SJSA1 (cell line): ENCODE data around the gene EXOC3L4. TPM values are rescaled to one million over a fixed set of nuclear protein-coding genes. Genes with fewer than 3 reads are reported as not detected.
A peak's percentile ranks its signal among the peaks of the same experiment; 100 is the strongest.

ENCODE experiments used
- DNase-seq, 2 experiments: peaks; one replicate each; pipeline ENCODE4 v3.0.0-alpha.2; 2015 to 2020; ENCODE audit warnings: low spot score in 2 of 2, low read depth in 1 of 2
- H3K27ac ChIP-seq: fragments of 250-450 bp; sonication (Bioruptor Pico); 2 replicates; pipeline ENCODE4 v1.5.1; 2020; ENCODE audit warnings: mild to moderate bottlenecking, moderate library complexity
- H3K27me3 ChIP-seq: fragments of 250-450 bp; sonication (Bioruptor Pico); replicated peaks from 2 replicates; pipeline ENCODE4 v1.5.1; 2020; ENCODE audit warnings: mild to moderate bottlenecking, moderate library complexity
- H3K36me3 ChIP-seq: fragments of 250-450 bp; sonication (Bioruptor Pico); 2 replicates; pipeline ENCODE4 v1.5.1; 2020; ENCODE audit warnings: mild to moderate bottlenecking
- H3K4me1 ChIP-seq: fragments of 250-450 bp; sonication (Bioruptor Pico); replicated peaks from 2 replicates; pipeline ENCODE4 v1.6.1; 2021; ENCODE audit warnings: mild to moderate bottlenecking
- H3K4me3 ChIP-seq: fragments of 250-450 bp; sonication (Bioruptor Pico); 2 replicates; pipeline ENCODE4 v1.5.1; 2020; ENCODE audit warnings: mild to moderate bottlenecking
- H3K9me3 ChIP-seq: fragments of 250-450 bp; sonication (Bioruptor Pico); replicated peaks from 2 replicates; pipeline ENCODE4 v1.5.1; 2020; ENCODE audit warnings: mild to moderate bottlenecking
- total RNA-seq: library from RNA; depleted of rRNA; stranded (reverse); fragments of >200 nt; shearing (Covaris generic); gene quantifications from 2 replicates; pipeline ENCODE4 v1.2.3, GENCODE V29; 2014

EXOC3L4 gene
- total RNA-seq, 1 experiment from 2014 or later, result 0.50 TPM

DNA sequence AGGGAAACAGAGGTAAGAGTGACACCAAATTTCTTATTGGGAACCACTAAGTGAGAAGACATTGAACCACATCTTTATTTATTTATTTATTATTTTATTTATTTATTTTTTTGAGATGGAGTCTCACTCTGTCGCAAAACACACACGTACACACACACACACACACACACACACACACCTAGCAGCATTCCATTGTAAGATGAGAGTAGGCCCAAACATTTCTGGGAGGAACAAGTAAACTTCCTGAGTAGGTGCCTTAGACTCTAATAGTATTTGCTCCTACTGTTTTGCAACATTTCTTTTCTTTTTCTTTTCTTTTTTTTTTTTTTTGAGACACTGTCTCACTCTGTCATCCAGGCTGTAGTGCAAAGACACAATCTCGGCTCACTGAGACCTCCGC lies 30.1 kb upstream of the EXOC3L4 start:
- H3K4me3 ChIP-seq, result no peak overlapping the region
- H3K27ac ChIP-seq, result no peak overlapping the region
- no peaks in the 10 kb centered on the region for H3K36me3 ChIP-seq
- no peaks in the 10 kb centered on the region for H3K27me3 ChIP-seq
- H3K4me1 ChIP-seq, result no peaks in the 10 kb centered on the region
- H3K9me3 ChIP-seq, result no peaks in the 10 kb centered on the region
- DNase-seq, result no peak

DNA sequence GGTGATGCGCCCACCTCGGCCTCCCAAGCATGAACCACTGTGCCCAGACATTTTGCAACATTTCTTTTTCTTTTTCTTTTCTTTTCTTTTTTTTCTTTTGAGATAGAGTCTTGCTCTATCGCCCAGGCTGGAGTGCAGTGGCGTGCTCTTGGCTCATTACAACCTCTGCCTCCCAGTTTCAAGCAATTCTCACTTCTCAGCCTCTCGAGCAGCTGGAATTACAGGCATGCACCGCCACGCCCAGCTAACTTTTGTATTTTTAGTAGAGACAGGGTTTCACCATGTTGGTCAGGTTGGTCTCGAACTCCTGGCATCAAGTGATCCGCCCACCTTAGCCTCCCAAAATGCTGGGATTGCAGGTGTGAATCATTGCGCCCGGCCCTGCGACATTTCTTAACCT lies 29.5 kb upstream of the EXOC3L4 start:
- Histone ChIP-seq H3K36me3 (no peaks in the 10 kb centered on the region), H3K4me1 (no peaks in the 10 kb centered on the region), H3K4me3 (no peak overlapping the region), H3K9me3 (no peaks in the 10 kb centered on the region), H3K27me3 (no peaks in the 10 kb centered on the region), H3K27ac (no peak overlapping the region)
- no peak for DNase-seq

DNA sequence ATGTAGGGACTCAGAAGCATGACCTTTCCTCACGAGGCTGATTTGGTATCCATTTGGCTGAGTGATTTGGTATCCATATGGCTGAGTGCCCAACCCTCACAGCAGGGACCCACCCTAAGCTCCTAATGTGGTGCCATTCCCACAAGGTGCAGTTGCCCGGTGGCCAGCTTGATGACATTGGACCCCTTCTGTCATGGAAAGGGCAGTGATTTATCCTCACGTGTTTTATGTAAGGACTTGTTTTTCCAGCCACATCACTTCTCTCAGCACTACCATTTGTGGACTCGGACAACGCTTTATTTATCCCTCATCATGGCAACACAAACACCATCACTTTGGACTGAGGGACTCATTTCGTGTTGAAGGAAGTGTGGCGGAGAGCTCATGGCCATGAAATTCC lies 28.7 kb upstream of the EXOC3L4 start:
- no peak overlapping the region for H3K27ac ChIP-seq
- no peaks in the 10 kb centered on the region for H3K27me3 ChIP-seq
- DNase-seq, result no peak
- no peaks in the 10 kb centered on the region for H3K36me3 ChIP-seq
- H3K4me3 ChIP-seq, result no peak overlapping the region
- H3K4me1 ChIP-seq, result no peaks in the 10 kb centered on the region
- H3K9me3 ChIP-seq, result no peaks in the 10 kb centered on the region

DNA sequence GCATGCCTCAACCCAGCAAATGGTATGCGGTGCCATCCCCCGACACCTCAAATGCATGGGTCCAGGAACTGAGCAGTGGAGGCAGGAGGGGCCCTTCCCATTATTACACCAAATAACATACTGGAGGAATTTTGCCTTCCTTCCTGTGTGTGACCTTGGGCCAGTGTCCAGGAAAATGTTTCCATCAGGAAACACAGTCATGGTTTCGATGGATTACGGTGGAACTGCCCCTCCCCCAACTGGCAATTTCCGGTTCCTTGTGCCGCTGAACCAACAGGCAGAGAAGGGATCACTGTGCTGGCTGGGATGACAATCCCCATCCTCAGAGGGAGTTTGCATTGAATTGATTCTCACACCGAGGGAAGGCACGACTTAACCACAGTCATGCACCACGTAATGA lies 28.1 kb upstream of the EXOC3L4 start:
- H3K27ac ChIP-seq, result no peak overlapping the region
- H3K4me1 ChIP-seq, result no peaks in the 10 kb centered on the region
- no peak overlapping the region for H3K4me3 ChIP-seq
- no peaks in the 10 kb centered on the region for H3K36me3 ChIP-seq
- DNase-seq, result no peak
- no peaks in the 10 kb centered on the region for H3K27me3 ChIP-seq
- H3K9me3 ChIP-seq, result no peaks in the 10 kb centered on the region

DNA sequence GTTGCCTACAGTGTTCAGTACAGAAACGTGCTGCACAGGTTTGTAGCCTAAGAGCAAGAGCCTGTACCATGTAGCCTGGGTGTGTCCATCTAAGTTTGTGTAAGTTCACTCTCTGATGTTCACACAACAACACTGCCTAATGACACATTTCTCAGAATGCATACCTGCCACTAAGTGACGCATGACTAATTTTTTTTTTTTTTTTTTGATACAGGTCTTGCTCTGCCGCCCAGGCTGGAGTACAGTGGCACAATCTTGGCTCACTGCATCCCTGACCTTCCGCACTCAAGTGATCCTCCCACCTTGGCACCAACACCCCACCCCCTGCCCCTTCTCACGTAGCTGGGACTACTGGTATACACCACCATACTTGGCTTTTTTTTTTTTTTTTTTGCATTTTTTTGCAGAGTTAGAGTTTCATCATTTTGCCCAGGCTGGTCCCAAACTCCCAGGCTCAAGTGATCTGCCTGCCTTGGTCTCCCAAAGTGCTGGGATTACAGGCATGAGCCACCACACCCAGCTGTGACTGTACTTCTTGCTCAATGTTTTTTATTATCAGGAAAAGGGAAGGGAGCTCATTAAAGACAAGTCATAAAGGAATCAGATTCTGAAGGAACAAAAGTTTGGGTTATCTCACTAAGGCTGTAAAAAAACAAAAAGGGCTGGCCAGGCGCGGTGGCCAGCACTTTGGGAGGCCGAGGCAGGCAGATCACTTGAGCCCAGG lies 27.1 kb upstream of the EXOC3L4 start:
- no peaks in the 10 kb centered on the region for H3K4me1 ChIP-seq
- H3K4me3 ChIP-seq, result no peak overlapping the region
- no peaks in the 10 kb centered on the region for H3K9me3 ChIP-seq
- no peaks in the 10 kb centered on the region for H3K36me3 ChIP-seq
- H3K27ac ChIP-seq, result no peak overlapping the region
- no peak for DNase-seq
- no peaks in the 10 kb centered on the region for H3K27me3 ChIP-seq

DNA sequence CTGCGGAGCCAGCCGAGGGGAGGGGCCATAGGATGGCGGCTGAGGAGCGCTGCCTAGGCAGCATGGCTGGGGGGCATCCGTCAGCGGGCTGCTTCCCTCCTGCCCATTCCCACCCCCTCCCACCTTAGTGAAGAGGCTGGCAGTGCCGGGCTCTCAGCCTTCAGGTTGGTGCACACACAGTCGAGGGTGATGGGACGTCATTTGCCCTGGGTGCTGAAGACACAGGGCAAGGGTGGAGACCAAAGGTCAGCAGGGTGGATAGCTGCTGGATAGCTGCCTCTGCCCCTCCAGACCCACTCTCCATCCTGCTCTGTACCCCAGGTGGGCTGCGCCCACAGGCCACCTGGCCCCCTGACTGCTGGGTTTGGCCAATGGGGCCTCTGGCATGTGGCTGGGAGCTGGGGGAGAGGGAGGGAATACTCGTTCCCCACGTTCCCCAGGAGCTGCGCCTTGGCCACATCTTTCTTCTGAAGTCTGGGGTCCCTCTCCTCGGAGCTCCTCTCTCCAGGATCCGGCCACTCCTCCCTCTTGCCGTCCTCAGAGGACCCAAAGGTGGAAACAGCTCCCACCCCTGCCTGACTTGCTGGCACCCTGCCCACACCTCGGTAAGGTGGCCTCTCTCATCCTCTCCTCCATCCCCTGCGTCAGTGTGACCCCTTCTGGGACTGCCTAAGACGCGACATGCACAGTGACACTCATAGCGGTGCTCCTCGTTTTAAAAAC lies 26.0 kb upstream of the EXOC3L4 start:
- H3K36me3 ChIP-seq, result no peaks in the 10 kb centered on the region
- H3K27ac ChIP-seq, result no peak overlapping the region
- DNase-seq, result peak in 1 of 2 experiments; percentile 38
- no peaks in the 10 kb centered on the region for H3K4me1 ChIP-seq
- no peak overlapping the region for H3K4me3 ChIP-seq
- no peaks in the 10 kb centered on the region for H3K27me3 ChIP-seq
- H3K9me3 ChIP-seq, result no peaks in the 10 kb centered on the region

DNA sequence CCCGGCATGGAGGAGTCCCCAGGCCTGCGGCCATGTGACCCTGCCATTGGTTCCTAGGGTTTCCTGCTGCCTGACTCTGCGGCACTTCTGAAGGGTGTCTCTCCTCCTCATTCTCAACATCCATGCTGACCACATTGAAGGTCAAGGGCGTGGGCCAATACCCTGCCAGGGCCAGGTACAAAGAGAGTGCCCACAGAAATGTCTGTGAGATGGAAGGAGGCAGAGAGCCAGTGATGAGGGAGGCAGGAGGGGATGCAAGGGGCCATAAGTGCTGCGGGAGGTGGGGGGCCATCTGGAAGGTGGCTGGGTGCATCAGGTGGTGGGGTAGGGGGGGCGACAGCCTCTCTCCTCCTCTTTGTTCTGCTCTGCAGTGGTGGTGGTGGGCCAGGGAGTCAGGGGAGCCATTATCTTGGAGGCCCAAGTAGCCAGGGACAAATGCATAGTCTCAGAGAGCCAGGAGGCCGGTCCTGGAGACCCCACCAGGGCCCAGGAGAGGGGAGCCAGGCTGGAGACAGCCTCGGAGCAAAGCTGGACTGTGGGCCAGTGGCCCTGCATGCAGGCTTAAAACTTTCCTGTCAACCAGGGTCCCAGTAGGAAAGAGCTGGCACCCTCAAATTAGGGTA lies 24.2 kb upstream of the EXOC3L4 start:
- Histone ChIP-seq H3K27me3 (no peaks in the 10 kb centered on the region), H3K27ac (no peak overlapping the region), H3K4me3 (no peak overlapping the region), H3K36me3 (no peaks in the 10 kb centered on the region), H3K9me3 (no peaks in the 10 kb centered on the region), H3K4me1 (peaks cover 4% of the 10 kb centered on the region)
- DNase-seq, result no peak

DNA sequence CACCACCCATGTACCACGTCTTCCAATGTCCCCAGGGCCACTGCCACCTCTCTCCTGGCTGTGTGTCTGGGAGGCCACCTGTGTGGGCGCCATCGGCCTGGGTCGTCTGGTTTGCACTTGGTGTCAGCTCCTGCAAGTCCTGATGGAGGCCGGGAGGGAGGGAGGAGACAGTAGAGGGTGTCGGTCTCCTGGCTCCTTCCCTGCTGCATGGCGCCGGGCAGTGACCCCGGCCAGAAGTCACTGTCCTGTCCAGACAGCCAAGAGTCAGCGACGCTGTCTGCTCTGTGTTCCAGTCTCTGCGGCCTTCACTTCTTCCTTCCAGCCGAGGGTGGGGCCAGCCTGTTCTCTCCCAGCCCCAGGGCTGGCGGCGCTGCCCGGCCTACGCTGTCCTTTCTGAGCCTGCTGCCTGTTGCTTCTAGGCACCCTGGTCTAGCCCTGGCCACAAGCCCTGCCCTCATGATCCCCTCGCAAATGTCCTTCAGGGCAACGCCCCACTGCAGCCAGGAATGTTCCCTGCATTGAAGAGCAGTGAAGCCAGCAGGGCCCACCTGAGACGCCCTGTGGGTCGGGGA lies 23.5 kb upstream of the EXOC3L4 start:
- Histone ChIP-seq H3K9me3 (no peaks in the 10 kb centered on the region), H3K4me3 (no peak overlapping the region), H3K36me3 (no peaks in the 10 kb centered on the region), H3K27ac (no peak overlapping the region), H3K27me3 (no peaks in the 10 kb centered on the region), H3K4me1 (peaks cover 5% of the 10 kb centered on the region)
- peak in 1 of 2 experiments; percentile 39 for DNase-seq

DNA sequence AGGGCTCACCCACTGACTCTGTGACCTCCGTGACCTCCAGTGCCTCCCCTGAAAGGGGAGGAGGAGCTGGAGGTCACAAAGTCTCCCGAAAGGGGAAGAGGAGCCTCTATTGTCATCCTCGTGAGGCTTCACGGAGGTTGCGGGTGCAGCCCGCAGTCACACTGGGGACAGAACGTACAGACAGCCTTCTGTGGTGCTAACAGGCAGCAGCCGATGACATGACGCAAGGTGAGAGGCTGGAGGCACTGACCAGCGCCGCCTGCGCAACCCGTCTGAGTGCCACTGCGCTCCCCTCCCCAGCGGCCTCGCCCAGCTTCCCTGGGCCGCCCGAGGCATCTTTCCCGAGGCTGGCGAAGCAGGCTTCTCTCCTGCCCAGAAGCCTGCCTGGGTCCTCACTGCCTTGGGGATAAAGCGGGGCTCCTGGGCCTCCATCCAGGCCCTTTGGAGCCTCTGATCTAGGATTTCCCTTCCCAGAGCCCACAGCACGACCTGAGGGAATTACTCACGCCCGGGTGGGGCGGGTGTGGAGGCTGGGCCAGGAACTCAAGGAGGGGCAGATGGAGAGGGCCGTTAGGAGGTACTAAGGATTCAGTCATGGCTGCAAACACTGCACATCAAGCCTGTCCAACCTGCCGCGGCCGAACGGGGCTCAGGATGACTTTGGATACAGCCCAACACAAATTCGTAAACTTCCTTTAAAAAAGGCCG lies 22.8 kb upstream of the EXOC3L4 start:
- DNase-seq, result no peak
- no peaks in the 10 kb centered on the region for H3K27me3 ChIP-seq
- H3K4me1 ChIP-seq, result peaks cover 5% of the 10 kb centered on the region
- H3K4me3 ChIP-seq, result no peak overlapping the region
- no peaks in the 10 kb centered on the region for H3K36me3 ChIP-seq
- no peak overlapping the region for H3K27ac ChIP-seq
- H3K9me3 ChIP-seq, result no peaks in the 10 kb centered on the region

DNA sequence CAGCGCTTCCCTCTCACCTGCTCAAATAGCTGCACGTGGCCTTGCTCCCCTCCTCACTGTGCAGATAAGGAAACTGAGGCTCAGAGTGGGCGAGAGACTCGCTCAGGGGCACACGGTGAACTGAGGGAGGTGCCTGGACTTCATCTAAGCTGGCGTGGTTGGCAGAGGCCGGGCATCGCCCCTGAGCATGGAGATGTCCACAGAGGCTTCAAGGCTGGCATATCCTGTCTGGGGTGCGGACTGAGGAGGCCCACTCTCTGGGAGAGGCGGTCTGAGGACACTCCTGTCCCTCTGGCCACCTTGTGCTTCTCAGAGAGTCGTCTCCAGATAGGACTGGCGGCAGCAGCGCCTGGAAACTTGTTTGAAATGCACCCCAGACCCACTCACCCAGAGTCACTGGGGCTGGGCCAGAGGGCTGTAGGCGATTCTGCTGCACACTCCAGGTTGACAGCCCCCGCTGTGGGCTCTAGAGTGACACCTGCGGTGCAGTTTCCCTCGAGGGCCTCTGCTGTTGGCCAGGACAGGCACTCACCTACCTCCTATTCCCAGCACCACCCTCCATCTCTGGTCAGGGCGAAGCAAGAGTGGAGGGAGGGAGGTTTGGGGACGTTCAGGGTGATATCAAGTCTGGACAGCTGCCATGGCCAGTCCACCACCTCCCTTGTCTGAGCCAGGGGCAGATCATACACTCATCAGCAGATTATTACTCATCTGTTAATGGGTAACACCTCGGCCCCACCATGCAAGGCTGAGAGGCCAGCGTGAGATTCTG lies 21.7 kb upstream of the EXOC3L4 start:
- Histone ChIP-seq H3K4me3 (no peak overlapping the region), H3K4me1 (peaks cover 5% of the 10 kb centered on the region), H3K27ac (no peak overlapping the region), H3K27me3 (no peaks in the 10 kb centered on the region), H3K36me3 (no peaks in the 10 kb centered on the region), H3K9me3 (no peaks in the 10 kb centered on the region)
- no peak for DNase-seq

DNA sequence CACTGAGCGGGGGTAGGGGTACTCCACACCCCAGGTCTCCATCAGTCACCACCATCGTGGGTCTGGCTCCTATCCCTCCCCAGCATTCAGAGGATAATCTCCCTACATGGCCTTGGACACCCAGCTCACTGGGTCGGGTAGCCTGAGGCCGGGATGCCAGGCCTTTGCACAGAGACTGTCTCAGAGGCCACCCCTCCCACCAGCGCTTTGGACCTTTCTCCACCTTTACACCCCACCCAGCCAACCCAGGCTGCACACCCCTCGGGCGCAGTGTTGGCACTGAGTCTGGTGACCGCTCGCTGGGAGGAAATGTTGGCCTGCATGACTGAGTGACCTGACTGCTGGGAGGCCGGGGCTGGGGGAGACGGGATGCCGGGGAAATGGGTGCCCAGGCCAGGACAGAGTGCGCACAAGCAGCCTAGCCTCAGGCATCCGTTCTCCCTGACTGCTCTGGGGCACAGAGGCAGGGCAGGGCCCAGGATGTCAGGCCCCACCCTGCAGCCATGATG lies 21.1 kb upstream of the EXOC3L4 start:
- peaks cover 5% of the 10 kb centered on the region for H3K4me1 ChIP-seq
- H3K27ac ChIP-seq, result no peak overlapping the region
- H3K9me3 ChIP-seq, result no peaks in the 10 kb centered on the region
- no peaks in the 10 kb centered on the region for H3K36me3 ChIP-seq
- DNase-seq, result no peak
- H3K4me3 ChIP-seq, result no peak overlapping the region
- H3K27me3 ChIP-seq, result no peaks in the 10 kb centered on the region

DNA sequence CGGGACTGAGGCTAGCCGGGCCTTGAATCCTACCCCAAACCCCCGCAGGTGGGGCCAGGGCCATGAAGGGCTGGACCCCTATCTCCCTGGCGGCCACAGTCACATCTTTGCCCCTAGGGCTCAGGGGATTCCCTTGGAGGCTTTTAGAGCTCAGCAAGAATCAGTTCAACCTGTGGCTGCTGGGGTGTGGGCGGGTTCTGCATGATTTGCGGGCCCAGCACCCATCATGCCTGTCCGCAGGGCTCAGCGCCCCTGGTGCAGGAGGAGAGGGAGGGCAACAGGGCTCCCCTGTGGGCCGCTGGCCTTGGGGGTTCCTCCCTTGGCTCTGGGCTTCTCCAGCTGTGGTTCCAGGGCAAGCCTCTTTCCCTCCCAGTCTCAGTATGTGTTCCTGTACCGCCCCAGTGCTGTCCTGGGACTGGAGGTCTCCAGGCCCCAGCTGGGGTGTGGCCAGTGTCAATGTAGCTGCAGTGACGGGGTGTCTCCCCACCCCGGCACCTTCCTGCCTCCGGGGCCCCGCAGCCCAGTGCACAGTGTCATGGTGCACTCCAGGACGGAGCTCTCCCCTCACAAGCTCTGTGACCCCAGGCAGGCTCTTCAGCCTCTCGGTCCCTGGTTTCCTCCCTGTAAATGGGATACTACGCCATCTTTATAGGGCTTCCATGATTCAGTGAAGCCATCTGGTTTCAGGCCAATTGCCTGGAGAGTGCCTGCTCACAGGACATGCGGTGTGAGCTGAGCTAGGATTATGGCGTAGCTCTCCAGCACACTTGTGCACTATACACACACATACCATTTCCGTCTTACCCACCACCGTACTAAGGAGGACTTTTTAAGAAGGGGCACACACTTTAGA lies 20.4 kb upstream of the EXOC3L4 start:
- Histone ChIP-seq H3K27ac (no peak overlapping the region), H3K4me1 (peaks cover 5% of the 10 kb centered on the region), H3K36me3 (no peaks in the 10 kb centered on the region), H3K4me3 (no peak overlapping the region), H3K9me3 (no peaks in the 10 kb centered on the region), H3K27me3 (no peaks in the 10 kb centered on the region)
- no peak for DNase-seq
